Activated naive CD8-positive, alpha-beta T cell treated with anti-CD3 and anti-CD28 coated beads, Interleukin-2, amount 50 U/mL, for 24 hours (primary cell): ENCODE results near the gene TRAF3IP1.
A peak's percentile ranks its signal among the peaks of the same experiment; 100 is the strongest.

Experiments used
- ATAC-seq: fragments of 150-1000 bp; cut with Tn5 transposase; one replicate; pipeline ENCODE4 v1.10.0; 2021
- DNase-seq: peaks from one replicate; pipeline ENCODE4 v3.0.0; 2021
- H3K27ac Mint-ChIP-seq: one replicate; pipeline ENCODE4 v1.8.0; 2021; ENCODE audit warnings: mild to moderate bottlenecking, mixed read lengths
- H3K27me3 Mint-ChIP-seq: one replicate; pipeline ENCODE4 v1.8.0; 2021; ENCODE audit warnings: mixed read lengths
- H3K36me3 Mint-ChIP-seq: one replicate; pipeline ENCODE4 v1.8.0; 2021; ENCODE audit warnings: low read depth, mixed read lengths
- H3K4me1 Mint-ChIP-seq: one replicate; pipeline ENCODE4 v1.8.0; 2021; ENCODE audit warnings: mixed read lengths
- H3K4me3 Mint-ChIP-seq: one replicate; pipeline ENCODE4 v1.8.0; 2021; ENCODE audit warnings: mild to moderate bottlenecking, moderate library complexity, mixed read lengths
- H3K9me3 Mint-ChIP-seq: one replicate; pipeline ENCODE4 v1.8.0; 2021; ENCODE audit warnings: mixed read lengths

TRAF3IP1 gene

GRCh38 chr2:238336151-238336550 lies 15.8 kb downstream of the TRAF3IP1 start:
- Mint-ChIP-seq H3K9me3 (no peaks in the 10 kb centered on the region), H3K4me1 (peaks cover 8% of the 10 kb centered on the region), H3K27me3 (no peaks in the 10 kb centered on the region), H3K36me3 (peaks cover 1% of the 10 kb centered on the region), H3K27ac (no peak overlapping the region), H3K4me3 (no peak overlapping the region)
- ATAC-seq (no peak), DNase-seq (no peak)

GRCh38 chr2:238336793-238337444 lies 16.6 kb downstream of the TRAF3IP1 start:
- no peak for DNase-seq
- no peaks in the 10 kb centered on the region for H3K9me3 Mint-ChIP-seq
- no peak overlapping the region for H3K4me3 Mint-ChIP-seq
- H3K4me1 Mint-ChIP-seq: peaks cover 8% of the 10 kb centered on the region
- H3K36me3 Mint-ChIP-seq: peaks cover 1% of the 10 kb centered on the region
- no peak for ATAC-seq
- H3K27ac Mint-ChIP-seq: no peak overlapping the region
- H3K27me3 Mint-ChIP-seq: no peaks in the 10 kb centered on the region

- DNase-seq (no peak), ATAC-seq (no peak)
- Mint-ChIP-seq H3K4me3 (no peak overlapping the region), H3K9me3 (no peaks in the 10 kb centered on the region), H3K4me1 (peaks cover 8% of the 10 kb centered on the region), H3K36me3 (peaks cover 1% of the 10 kb centered on the region), H3K27me3 (no peaks in the 10 kb centered on the region), H3K27ac (no peak overlapping the region)
These were observed 17.5 kb downstream of the TRAF3IP1 start for GRCh38 chr2:238337846-238338245.

- DNase-seq (no peak), ATAC-seq (no peak)
- H3K27me3 Mint-ChIP-seq: no peaks in the 10 kb centered on the region
- H3K27ac Mint-ChIP-seq: no peak overlapping the region
- H3K9me3 Mint-ChIP-seq: no peaks in the 10 kb centered on the region
- H3K4me1 Mint-ChIP-seq: peaks cover 8% of the 10 kb centered on the region
- H3K4me3 Mint-ChIP-seq: no peak overlapping the region
- H3K36me3 Mint-ChIP-seq: peaks cover 1% of the 10 kb centered on the region
These were observed 18.5 kb downstream of the TRAF3IP1 start for GRCh38 chr2:238338710-238339394.

- H3K27ac Mint-ChIP-seq: no peak overlapping the region
- DNase-seq (no peak), ATAC-seq (no peak)
- no peaks in the 10 kb centered on the region for H3K27me3 Mint-ChIP-seq
- peaks cover 9% of the 10 kb centered on the region for H3K4me1 Mint-ChIP-seq
- no peaks in the 10 kb centered on the region for H3K9me3 Mint-ChIP-seq
- peaks cover 1% of the 10 kb centered on the region for H3K36me3 Mint-ChIP-seq
- no peak overlapping the region for H3K4me3 Mint-ChIP-seq
These were observed 19.1 kb downstream of the TRAF3IP1 start for GRCh38 chr2:238339395-238339780.

GRCh38 chr2:238339814-238340213 lies 19.5 kb downstream of the TRAF3IP1 start:
- Mint-ChIP-seq H3K4me3 (no peak overlapping the region), H3K27me3 (no peaks in the 10 kb centered on the region), H3K4me1 (peaks cover 14% of the 10 kb centered on the region), H3K27ac (no peak overlapping the region), H3K9me3 (no peaks in the 10 kb centered on the region), H3K36me3 (peaks cover 1% of the 10 kb centered on the region)
- no peak for DNase-seq
- no peak for ATAC-seq

- Mint-ChIP-seq H3K36me3 (peaks cover 1% of the 10 kb centered on the region), H3K27me3 (no peaks in the 10 kb centered on the region), H3K4me3 (no peak overlapping the region), H3K27ac (no peak overlapping the region), H3K4me1 (peaks cover 14% of the 10 kb centered on the region), H3K9me3 (no peaks in the 10 kb centered on the region)
- ATAC-seq (no peak), DNase-seq (no peak)
These were observed 21.2 kb downstream of the TRAF3IP1 start for GRCh38 chr2:238341536-238341935.

GRCh38 chr2:238344035-238344434 lies 23.7 kb downstream of the TRAF3IP1 start:
- ATAC-seq (no peak), DNase-seq (no peak)
- Mint-ChIP-seq H3K4me3 (no peak overlapping the region), H3K36me3 (peaks cover 4% of the 10 kb centered on the region), H3K27ac (no peak overlapping the region), H3K27me3 (no peaks in the 10 kb centered on the region), H3K4me1 (peaks cover 12% of the 10 kb centered on the region), H3K9me3 (no peaks in the 10 kb centered on the region)

- DNase-seq (no peak), ATAC-seq (peak; percentile 40)
- peaks cover 7% of the 10 kb centered on the region for H3K36me3 Mint-ChIP-seq
- H3K4me3 Mint-ChIP-seq: no peak overlapping the region
- H3K27ac Mint-ChIP-seq: no peak overlapping the region
- H3K9me3 Mint-ChIP-seq: no peaks in the 10 kb centered on the region
- H3K4me1 Mint-ChIP-seq: peaks cover 9% of the 10 kb centered on the region
- no peaks in the 10 kb centered on the region for H3K27me3 Mint-ChIP-seq
These were observed 24.2 kb downstream of the TRAF3IP1 start for GRCh38 chr2:238344517-238344916.

GRCh38 chr2:238345297-238345968 lies 25.1 kb downstream of the TRAF3IP1 start:
- no peaks in the 10 kb centered on the region for H3K9me3 Mint-ChIP-seq
- H3K27me3 Mint-ChIP-seq: no peaks in the 10 kb centered on the region
- H3K4me3 Mint-ChIP-seq: no peak overlapping the region
- H3K27ac Mint-ChIP-seq: no peak overlapping the region
- H3K4me1 Mint-ChIP-seq: peaks cover 6% of the 10 kb centered on the region
- H3K36me3 Mint-ChIP-seq: peaks cover 7% of the 10 kb centered on the region
- ATAC-seq: no peak
- DNase-seq: no peak

- no peak for DNase-seq
- H3K4me3 Mint-ChIP-seq: no peak overlapping the region
- ATAC-seq: no peak
These were observed 26.2 kb downstream of the TRAF3IP1 start for GRCh38 chr2:238346544-238346943.

GRCh38 chr2:238350150-238350897 lies 30.0 kb downstream of the TRAF3IP1 start:
- ATAC-seq (no peak), DNase-seq (no peak)
- H3K4me1 Mint-ChIP-seq: no peaks in the 10 kb centered on the region
- no peaks in the 10 kb centered on the region for H3K9me3 Mint-ChIP-seq
- H3K36me3 Mint-ChIP-seq: peaks cover 7% of the 10 kb centered on the region
- H3K27ac Mint-ChIP-seq: no peak overlapping the region
- H3K27me3 Mint-ChIP-seq: no peaks in the 10 kb centered on the region
- H3K4me3 Mint-ChIP-seq: no peak overlapping the region

More at GRCh38 chr2:238346544-238346943, 26.2 kb downstream of the TRAF3IP1 start:
- peaks cover 7% of the 10 kb centered on the region for H3K36me3 Mint-ChIP-seq
- H3K27me3 Mint-ChIP-seq: no peaks in the 10 kb centered on the region
- peaks cover 6% of the 10 kb centered on the region for H3K4me1 Mint-ChIP-seq
- no peak overlapping the region for H3K27ac Mint-ChIP-seq
- H3K9me3 Mint-ChIP-seq: no peaks in the 10 kb centered on the region

- Mint-ChIP-seq H3K4me3 (no peak overlapping the region), H3K36me3 (peaks cover 7% of the 10 kb centered on the region), H3K27me3 (no peaks in the 10 kb centered on the region), H3K4me1 (no peaks in the 10 kb centered on the region), H3K27ac (no peak overlapping the region), H3K9me3 (no peaks in the 10 kb centered on the region)
- DNase-seq (no peak), ATAC-seq (no peak)
These were observed 31.0 kb downstream of the TRAF3IP1 start for GRCh38 chr2:238351315-238351714.

- H3K4me1 Mint-ChIP-seq: no peaks in the 10 kb centered on the region
- no peak overlapping the region for H3K27ac Mint-ChIP-seq
- H3K9me3 Mint-ChIP-seq: no peaks in the 10 kb centered on the region
- no peak for DNase-seq
- H3K27me3 Mint-ChIP-seq: no peaks in the 10 kb centered on the region
- no peak overlapping the region for H3K4me3 Mint-ChIP-seq
- H3K36me3 Mint-ChIP-seq: peaks cover 6% of the 10 kb centered on the region
- ATAC-seq: no peak
These were observed 32.0 kb downstream of the TRAF3IP1 start for GRCh38 chr2:238352361-238352760.
